D721Med (cell line): ENCODE data around the gene CCDC146.
"Not testable (repeated sequence)": the region's sequence is repeated elsewhere in the genome, so short reads cannot be mapped to it uniquely, and the experiment has no call there.

Source experiments
- DNase-seq: peaks from one replicate; pipeline ENCODE4 v3.0.0; 2011; ENCODE audit warnings: low spot score; ENCODE audit not compliant: insufficient read length
- FAIRE-seq: peaks from 2 replicates; lab custom pipeline; 2011; peaks lifted over from hg19 to GRCh38; lab: Jason Lieb, UNC
- CTCF ChIP-seq: IDR thresholded peaks from 2 replicates; pipeline ENCODE4 v1.5.1; 2012; ENCODE audit warnings: mild to moderate bottlenecking, control low read depth; ENCODE audit not compliant: insufficient read depth; ENCODE audit errors: missing control alignments

CCDC146 gene

GRCh38 chr7:77329466-77330168, 207.2 kb downstream of the CCDC146 start:
- FAIRE-seq = no peak

GRCh38 chr7:77330169-77330882, 207.9 kb downstream of the CCDC146 start:
- DNase-seq = no peak
- no peak for TF ChIP-seq CTCF
- no peak for FAIRE-seq

More at GRCh38 chr7:77329466-77330168, 207.2 kb downstream of the CCDC146 start:
- TF ChIP-seq CTCF = no peak
- DNase-seq = no peak

GRCh38 chr7:77331938-77332695, 209.7 kb downstream of the CCDC146 start:
- TF ChIP-seq CTCF = peak; percentile 82
- DNase-seq = peak; percentile 37
- peak; percentile 77 for FAIRE-seq

- FAIRE-seq, DNase-seq: not testable (repeated sequence)
Measured at GRCh38 chr7:77334039-77334438, 211.6 kb downstream of the CCDC146 start.

GRCh38 chr7:77335581-77335980, 213.2 kb downstream of the CCDC146 start:
- TF ChIP-seq CTCF = no peak
- DNase-seq (no peak), FAIRE-seq (no peak)

- DNase-seq (no peak), FAIRE-seq (no peak)
- no peak for TF ChIP-seq CTCF
Measured at GRCh38 chr7:77337456-77337990, 215.1 kb downstream of the CCDC146 start.

- no peak for FAIRE-seq
- no peak for TF ChIP-seq CTCF
- no peak for DNase-seq
Measured at GRCh38 chr7:77338260-77338659, 215.8 kb downstream of the CCDC146 start.
